Kidney capillary endothelial cell (primary cell): ENCODE measurements around the gene DPP3.

Experiments
- DNase-seq: peaks from one replicate; pipeline ENCODE4 v3.0.0-alpha.2; 2018; ENCODE audit warnings: low spot score

DPP3 gene

DNA sequence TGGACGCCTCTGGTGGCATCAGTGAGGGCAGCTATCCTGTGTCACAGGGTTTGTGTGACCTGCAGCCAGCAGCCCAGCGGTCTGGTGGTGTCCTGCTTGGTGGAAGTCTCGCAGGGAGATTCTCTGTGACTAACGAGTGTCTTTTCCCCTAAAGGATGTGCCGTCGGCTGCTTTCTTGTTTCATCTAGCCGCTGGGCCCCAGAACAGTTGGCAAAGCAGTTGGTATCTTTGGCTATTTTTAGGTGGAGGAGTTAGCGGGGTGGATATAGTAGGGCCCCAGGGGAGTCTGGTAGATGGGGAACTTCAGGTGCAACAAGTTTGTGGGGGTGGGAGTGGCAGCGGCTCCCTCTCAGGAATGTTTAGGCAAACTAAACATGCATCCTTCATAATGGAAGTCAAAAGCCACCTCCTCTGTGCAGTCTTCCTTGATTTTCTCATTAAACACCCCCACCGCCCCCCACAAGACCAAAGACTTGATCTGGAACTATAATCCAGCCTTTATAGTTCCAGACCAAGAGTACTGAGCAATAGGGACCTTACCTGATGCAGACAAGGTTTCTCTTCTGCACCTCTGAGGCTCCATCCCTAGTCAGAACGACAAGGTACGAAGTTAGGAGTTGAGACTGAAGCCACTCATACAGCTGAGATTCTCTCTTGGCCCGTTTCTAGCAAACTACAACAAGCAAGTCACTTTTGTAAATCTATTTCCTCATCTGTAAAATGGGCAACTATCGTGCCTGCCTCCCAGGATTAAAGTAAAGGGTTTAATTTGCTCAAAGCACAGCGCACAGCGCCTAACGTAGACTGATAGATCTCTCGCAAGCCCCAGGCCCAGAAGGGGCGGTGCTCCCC, 14.6 kb upstream of the DPP3 start:
- no peak for DNase-seq

DNA sequence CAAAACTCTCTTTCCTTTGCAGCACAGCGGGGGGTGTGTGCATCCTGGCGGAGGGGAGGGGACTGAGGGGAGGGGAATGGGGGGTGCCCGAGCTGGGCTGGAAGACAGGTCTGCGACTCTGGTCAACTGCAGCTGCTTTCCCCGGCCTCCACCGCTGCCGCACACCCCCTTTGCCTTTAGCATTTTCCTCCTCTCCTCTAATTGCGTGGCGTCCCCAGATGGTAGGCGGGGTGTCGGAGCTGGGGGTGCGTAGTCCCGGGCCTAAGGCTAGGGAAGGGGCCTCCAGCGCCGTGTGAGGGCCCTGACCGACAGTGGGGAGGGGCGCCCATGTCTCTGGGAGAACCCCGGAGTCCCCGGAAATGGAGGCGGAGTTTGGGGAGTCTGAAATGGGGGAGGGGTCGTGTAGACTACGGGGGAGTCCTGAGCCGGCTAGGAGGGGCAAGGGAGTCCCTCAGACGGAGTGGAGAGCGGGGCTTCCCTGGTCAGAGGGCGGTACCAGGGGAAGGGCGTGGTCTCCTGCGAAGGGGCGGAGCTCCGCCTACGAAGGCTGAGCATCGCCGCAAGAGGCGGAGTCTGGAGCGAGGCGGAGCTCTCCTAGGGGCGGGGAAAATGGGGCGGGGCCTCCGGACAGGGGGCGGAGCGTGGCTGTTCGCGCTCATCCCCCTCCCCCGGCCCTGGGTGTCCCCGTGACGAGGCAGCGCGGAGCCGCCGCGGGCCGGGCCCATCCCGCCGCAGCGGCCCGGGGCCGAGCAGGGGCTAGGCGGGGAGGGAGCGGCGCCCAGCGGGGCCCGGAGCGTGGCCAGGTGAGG, 13.8 kb upstream of the DPP3 start, which contains the start of gene PELI3:
Gene PELI3 (plus strand): TSS at position 681 of the 809 bp plus-strand sequence. CDS start 1,224 bp downstream, outside the sequence.
- DNase-seq, result peak; percentile 86

DNA sequence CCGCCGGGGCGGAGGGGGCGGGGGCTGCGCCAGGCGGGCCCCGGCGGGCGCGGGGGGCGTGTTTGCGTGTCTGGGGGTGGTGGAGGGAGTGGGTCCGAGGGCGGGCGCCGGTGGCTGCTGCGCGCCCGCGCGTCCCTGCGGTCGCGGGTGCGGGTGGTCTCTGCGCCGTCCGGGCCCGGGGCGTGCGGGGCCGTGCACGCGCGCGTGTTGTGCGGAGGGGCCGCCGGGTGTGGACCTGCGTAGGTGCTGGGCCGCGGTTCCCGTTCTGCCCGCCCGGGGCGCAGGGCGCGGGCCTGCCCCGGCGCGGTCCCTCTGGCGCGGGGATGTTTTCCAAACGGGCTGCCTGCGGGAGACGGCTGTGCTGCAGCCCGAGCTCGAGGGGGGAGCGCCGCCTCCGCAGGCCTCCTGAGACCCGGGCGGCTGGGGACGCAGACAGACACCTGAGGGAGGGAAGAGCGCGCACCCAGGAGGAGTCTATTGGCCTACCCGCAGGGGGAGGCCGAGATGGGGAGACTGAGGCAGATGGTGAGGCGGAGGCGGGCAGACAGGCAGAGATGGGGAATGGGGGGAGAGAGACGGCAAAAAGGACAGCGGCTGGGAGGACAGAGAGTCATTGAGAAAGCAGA, 13.1 kb upstream of the DPP3 start:
- DNase-seq, result no peak

DNA sequence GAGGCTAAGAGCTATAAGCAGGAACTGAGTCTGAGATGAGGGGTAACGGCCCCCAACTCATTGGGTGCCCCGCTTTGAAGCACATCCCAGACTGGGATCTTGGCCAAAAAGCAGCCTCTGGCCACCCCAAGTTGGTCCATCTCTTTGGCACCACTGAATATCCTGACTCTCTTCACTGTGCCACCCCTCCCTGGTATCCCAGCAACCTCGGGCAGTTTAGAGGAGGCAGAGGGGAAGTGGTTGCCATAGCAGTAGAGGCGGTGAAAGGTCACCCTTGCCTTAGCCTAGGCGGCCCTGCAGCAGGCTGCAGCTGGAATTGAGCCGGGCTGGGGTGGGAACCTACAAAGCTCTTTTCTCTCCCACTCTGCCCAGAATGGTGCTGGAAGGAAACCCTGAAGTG, 12.5 kb upstream of the DPP3 start:
- no peak for DNase-seq

DNA sequence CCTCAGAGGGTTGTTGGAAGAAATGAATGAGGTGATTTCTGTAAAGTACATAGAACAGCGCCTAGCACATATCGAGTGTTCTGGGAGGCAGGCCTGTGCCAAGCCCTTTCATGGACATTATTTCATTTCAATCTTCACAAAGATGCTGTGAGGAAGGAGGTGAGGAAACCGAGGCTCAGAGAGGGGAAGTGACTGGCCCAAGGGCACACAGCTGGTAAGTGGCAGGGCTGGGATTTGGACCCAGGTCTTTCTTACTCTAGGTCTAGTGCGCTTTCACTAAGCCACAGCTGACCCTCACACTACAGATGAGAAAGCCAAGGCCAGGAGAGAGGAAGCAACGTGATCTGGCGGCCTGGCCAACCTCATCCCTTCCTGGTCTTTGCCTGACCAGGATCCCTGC, 11.5 kb upstream of the DPP3 start:
- no peak for DNase-seq

DNA sequence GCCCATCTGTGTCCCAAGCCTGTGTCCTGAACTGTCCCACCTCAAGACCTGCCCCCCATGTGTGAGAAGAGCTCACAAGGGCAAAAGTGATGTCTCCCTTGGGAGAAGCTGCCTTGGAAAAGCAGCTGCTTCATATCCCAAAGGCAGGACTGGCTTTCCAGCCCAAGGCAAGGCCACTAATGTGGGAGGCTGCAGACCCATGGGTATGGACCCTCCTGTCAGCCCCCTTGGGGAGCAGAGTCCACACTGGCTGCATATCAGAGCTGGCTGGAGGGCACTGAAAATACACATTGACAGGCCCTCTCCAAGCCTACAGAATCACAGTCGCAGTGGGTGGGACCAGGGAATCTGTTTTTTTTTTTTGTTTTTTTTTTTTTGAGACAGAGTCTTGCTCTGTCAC, 10.8 kb upstream of the DPP3 start:
- no peak for DNase-seq

DNA sequence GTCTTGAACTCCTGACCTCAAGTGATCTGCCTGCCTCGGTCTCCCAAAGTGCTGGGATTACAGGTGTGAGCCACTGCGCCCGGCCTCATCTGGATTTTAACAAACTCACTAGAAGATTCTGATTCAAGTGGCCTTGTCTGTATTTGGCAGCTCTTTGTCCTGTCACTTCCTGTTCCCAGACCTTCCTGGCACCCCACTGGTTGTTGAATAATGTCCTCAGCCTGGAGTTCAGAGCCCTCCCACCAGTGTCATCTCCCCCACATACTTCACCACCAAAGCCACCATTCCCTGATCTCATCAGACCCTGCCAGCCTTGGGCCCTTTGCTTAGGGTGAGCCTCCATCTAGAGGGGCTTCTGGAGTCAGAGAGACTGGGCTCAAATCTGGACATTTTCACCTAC, 10.2 kb upstream of the DPP3 start:
- DNase-seq, result no peak

DNA sequence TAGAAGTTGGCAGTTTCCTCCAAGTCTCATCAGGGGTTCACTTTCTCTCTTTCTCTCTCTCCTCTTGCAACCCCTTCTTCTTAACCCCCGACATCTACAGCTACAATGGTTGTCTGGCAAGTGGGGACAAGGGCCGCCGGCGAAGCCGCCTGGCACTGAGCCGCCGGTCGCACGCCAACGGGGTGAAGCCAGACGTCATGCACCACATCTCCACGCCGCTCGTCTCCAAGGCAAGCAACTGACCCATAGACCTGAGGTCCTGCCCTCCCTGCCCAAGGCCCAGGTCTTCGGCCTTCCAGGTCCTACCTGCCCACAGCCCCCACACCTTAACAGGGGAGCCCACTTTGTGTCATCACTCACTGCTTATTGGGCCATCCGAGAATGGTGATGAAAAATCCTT, 9.1 kb upstream of the DPP3 start:
- no peak for DNase-seq

DNA sequence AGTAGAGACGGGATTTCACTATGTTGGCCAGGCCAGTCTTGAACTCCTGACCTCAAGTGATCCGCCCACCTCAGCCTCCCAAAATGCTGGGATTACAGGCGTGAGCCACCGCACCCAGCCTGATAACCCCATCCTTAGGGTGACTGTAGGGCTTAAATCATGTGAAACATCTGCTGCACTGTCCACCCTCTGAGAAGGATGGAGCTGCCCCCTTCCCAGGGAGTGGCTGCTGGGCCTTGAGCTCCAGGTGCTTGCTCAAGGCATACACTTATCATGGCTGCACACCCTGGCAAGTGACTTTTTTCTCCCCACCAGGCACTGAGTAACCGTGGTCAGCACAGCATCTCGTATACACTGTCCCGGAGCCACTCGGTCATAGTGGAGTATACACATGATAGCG, 8.2 kb upstream of the DPP3 start:
- DNase-seq, result no peak

DNA sequence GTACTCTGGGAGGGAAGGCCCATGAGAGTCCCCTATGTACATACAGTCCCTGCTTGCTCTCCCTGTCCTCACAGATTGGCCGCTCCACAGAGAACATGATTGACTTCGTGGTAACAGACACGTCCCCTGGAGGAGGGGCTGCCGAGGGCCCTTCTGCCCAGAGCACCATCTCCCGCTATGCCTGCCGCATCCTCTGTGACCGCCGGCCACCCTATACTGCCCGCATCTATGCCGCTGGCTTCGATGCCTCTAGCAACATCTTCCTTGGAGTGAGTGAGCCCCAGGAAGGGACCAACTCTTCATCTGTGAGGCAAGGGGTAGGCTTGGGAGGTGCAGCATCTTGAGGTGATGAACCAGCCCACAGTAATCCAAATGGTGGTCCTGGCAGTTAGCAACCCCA, 7.1 kb upstream of the DPP3 start:
- no peak for DNase-seq

DNA sequence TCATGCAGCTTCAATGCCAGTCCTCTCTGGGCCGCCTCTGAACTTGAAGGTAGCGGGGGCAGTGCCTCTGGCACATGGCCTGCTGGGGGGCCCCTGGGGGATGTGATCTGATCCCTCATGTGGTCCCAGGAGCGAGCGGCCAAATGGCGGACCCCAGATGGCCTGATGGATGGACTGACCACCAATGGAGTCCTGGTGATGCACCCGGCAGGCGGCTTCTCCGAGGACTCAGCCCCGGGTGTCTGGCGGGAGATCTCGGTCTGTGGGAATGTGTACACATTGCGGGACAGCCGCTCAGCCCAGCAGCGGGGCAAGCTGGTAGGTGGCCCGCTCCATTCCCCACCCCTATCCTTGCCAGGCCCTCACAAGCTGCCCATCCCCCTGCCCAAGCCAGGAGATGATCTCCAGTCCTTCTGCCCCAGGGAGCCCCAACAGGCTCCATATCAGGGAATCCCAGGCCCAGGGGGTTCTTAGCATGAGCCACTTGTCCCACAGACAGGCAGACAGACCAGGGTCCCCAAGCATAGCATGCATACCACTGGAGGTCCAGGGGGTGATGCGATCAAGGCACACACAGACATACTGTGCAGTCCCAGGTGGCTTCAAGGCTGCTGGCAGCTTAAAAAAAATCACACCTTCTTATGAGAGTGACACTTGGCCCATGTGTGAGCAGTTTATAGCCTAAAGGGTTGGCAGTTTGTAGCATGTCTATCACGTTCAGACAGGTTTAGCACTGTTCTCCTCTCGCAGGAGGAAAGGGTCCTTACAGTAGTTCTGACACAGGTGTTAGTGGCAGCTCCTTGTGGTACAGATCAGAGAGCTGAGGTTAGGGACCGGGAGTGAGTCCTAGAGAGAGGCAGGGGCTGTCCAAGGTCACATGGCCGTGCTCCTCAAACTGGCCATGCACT, 6.4 kb upstream of the DPP3 start:
- no peak for DNase-seq

DNA sequence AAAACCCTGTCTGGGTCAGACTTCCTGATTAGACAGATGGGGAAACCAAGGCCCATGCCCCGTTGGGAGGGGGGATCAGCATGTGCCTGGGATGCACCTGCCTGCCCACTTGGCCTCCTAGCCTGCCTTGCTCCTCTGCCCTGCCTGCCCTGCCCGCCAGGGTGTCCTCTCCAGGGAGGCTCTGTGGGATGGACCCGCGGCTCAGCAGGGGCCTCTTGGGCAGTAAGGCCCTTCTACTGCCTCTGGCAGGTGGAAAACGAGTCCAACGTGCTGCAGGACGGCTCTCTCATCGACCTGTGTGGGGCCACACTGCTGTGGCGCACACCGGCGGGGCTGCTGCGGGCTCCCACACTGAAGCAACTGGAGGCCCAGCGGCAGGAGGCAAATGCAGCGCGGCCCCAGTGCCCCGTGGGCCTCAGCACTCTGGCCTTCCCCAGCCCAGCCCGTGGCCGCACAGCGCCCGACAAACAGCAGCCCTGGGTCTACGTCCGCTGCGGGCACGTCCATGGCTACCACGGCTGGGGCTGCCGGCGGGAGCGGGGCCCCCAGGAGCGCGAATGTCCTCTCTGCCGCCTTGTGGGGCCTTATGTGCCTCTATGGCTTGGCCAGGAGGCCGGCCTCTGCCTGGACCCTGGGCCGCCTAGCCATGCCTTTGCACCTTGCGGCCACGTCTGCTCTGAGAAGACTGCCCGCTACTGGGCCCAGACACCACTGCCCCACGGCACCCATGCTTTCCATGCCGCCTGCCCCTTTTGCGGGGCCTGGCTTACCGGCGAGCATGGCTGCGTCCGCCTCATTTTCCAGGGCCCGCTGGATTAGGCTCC, 4.7 kb upstream of the DPP3 start:
- DNase-seq, result no peak

DNA sequence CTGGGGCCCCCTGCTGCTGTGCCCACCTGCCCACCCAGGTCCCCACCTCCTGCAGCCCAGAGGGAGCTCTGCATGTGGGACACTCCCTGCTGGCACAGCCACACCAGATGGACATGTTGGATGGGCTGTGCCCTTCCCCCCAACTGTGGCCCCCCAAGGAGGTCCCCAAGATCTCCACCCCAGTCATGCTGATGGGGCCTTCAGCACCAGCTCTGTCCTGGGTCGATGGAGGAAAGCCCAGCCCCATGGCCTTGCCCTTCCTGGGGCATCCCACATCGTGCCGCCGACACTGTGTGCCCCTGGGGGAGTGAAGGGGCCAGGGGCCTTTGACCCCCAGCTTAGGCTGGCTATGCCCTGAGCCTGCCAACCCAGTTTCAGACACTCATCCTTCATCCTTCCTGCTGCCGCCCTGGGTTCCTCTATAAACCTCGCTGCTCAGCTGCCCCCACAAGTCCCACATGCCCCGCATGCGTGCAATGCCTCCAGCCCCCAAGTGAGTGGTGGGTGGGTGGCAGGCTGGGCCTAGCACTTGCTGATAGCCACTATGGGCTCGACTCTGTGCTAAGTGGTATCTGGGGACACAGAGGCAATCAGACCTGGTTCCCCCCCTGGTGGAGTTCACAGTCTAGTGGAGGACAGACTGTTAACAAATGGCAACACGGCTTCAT, 3.9 kb upstream of the DPP3 start:
- DNase-seq, result no peak

DNA sequence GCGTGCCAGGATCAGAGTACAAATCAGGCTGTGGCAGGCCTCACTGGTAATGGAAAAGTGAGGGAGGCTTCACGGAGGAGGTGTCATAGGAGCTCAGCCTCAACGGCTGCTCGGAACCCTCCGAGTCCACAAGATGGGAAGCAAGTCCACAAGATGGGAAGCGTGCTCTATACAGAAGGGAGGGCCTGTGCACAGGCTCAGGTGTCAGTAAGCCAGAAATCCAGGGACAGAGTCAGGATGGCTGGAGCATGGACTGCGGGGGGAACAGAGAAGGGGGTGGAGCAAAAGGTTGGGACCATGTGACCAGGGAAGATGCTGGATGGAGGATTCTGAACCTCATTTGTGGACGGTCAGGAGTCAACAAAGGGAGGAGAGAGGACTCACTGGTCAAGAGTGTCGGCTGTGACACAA, 3.4 kb upstream of the DPP3 start:
- no peak for DNase-seq

DNA sequence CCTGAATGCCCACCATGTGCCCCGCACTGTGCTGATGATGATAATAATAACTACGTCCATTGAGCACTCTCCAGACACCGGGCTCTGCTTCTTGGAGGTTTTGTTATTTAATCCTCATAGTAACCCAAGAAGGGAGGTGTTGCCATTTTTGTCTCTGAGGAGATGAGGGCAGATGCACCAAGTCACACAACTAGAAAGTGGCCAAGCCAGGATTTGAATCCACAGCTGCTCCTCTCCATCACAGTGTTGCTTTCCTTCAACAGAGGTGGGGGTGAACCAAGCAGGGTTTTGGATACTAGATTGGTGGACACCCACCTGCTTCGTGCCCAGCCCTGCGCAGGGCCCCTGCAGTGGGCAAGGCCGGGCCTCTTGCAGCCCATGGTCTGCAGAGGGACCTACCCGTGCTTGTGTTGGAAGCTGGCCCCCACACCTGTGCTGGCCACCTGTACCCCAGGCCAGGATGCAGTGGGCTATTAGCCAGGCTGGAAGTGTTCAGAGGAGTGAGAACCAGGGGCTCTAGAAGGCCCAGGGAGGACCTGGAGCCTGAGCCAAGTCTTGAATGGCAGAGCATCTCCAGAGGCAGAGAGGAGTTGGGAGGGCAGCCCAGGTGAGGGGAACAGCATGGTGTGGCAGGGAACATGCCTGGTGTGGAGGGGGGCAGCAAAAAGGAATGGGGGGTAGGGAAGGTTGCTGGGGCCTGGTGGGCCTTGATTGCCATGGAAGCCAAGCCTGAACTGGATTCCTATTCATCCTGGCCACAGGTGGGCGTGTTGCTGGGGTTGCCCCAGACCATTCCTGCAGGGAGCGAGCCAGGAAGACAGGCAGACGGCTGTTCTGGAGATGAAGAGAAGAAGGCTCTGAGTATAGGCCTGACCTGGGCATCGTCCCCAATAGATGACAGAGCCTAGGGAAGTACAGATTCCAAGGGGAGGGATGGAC, 2.7 kb upstream of the DPP3 start:
- no peak for DNase-seq

DNA sequence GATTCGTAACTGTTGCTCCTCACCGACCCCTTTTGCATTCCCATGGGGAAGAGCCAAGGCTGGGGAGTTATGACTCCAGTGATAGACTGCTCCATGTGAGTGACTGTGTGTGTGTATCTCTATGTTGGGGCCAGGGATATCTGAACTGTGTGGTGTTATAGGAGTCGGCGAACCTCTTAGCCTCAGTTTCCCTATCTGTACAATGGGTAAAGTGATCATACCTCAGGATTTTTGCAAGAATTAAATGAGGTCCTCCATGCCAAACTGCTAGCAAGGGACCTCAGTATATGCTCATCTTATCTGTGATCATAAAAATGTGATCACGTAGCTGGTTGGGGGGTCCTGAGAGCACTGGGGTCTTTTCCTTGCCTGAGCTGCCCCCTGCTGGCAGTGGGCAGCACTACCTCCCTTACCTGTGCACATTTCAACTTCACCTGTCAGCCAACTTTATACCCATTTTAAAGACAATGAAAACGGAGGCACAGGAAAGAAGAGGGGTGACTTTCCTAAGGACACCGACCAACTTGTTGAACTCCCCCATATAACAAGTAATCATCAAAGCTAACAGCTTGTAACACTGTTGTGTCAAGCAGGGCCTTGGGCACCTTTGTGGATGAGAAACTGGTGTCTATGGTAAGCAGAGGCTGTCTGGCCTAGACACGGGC, 1.4 kb upstream of the DPP3 start:
- no peak for DNase-seq

DNA sequence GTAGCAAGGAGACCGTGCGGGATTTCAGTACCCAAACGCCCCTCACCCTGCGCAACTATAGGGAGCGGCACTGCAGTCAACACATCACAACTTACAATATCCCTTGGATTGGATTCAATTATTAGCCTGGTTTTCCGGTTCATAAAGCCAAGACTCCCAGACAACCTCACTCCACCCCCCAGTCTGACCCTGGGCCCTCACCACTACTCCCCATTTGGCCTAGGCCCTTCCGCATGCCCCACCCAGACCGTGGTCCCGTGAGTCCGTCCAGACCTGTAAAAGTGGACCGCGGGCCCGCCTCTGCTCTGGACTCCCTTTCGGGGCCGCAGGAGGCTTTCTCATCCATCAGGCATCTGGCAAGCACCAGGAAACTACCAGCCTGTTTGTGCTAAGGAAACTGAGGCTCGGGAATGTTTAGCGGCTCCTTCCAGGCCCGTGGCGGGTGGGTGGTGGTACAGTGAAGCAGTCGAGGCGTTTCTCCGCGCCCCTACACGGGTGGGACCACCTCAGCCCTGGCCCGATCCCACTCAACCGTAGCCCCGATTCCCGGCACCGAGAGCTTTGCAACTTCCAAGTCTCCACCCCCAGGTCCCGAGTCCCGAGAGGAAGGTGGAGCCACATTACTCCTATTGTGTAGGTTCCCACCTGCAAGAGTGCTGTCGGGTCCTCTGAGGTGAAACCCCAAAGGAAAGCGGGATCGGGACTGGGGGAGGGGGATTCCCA, 679 bp upstream of the DPP3 start:
- DNase-seq, result peak; percentile 33

DNA sequence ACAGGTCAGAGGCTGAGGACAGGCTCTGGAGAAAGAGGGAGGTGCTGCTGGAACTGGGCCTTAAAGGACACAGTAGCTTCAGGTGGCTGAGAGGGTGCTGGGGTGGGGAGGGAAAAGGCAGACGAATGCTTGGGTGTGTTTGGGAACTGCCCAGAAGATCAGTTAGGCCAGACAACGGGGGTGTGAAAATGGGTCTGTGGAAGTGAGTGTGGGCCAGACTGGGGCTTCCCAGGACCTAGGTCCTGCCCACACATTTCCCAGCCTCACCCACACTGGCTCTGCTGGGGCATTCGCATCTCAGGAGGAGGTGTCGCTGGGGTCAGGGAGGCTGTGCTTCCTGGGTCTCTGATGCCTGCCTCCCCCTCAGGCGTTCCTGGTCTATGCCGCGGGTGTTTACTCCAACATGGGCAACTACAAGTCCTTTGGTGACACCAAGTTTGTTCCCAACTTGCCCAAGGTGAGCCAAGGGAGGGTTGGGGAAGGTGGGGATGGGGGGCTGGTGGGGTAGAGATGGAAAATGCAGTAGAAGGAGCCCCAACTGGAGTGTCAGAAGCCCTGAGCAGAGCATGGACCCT, 4.7 kb downstream of the DPP3 start:
- no peak for DNase-seq
